Adrenal gland (tissue), 12 donors: ENCODE results near the gene ARL6IP1. TPM values are rescaled to one million over a fixed set of nuclear protein-coding genes. Genes with fewer than 3 reads are reported as not detected.
"Not testable (repeated sequence)": the region's sequence is repeated elsewhere in the genome, so short reads cannot be mapped to it uniquely, and the experiment has no call there.

ENCODE experiments used
- DNase-seq, 7 donors: peaks; one replicate each; pipeline ENCODE4 v3.0.0-alpha.2; 2019 to 2020
- H3K27ac ChIP-seq, 5 donors: fragments of 200-600 bp; sonication (generic) in 4 of 5; 1 replicate in 3 of 5; 2 replicates in 2 of 5; pipeline versions ENCODE4 v1.5.1 to v1.8.0; 2016 to 2020; ENCODE audit warnings: mild to moderate bottlenecking in 1 of 5
- H3K27me3 ChIP-seq: fragments of 200-600 bp; 2 replicates; pipeline ENCODE4 v1.8.0; 2021
- H3K36me3 ChIP-seq, 2 donors: fragments of 200-600 bp; replicated peaks in 1 of 2; 1 replicate in 1 of 2; 2 replicates in 1 of 2; pipeline versions ENCODE4 v1.5.1 to v1.8.0; 2018 to 2022
- H3K4me1 ChIP-seq, 2 donors: fragments of 200-600 bp; replicated peaks in 1 of 2; 1 replicate in 1 of 2; 2 replicates in 1 of 2; pipeline versions ENCODE4 v1.5.1 to v1.8.0; 2018 to 2021
- H3K4me3 ChIP-seq, 4 donors: fragments of 200-600 bp; sonication (generic) in 3 of 4; one replicate each; pipeline ENCODE4 v1.5.1; 2016 to 2018
- H3K9me3 ChIP-seq, 3 donors: fragments of 200-600 bp; sonication (generic) in 1 of 3; replicated peaks in 1 of 3; 1 replicate in 2 of 3; 2 replicates in 1 of 3; pipeline versions ENCODE4 v1.5.1 to v1.8.0; 2016 to 2021
- POLR2A ChIP-seq, 2 donors: fragments of 450-650 bp; IDR thresholded peaks; one replicate each; pipeline ENCODE4 v1.6.1; 2017; ENCODE audit warnings: antibody characterized with exemption in 2 of 2, mild to moderate bottlenecking in 2 of 2, moderate library complexity in 1 of 2
- WGBS, 4 donors: extraction: QIAGEN DNeasy Blood & Tissue Kit in 2 of 4; methylation state at CpG; one replicate each; pipeline versions ENCODE4 v1.1.5 to v1.1.7; 2013 to 2017; 5-methylcytosine and 5-hydroxymethylcytosine counted together
- intact Hi-C, 2 donors: fragments of 100-400 bp; cut with DNase I; formaldehyde crosslinking; loops; one replicate each; pipeline versions ENCODE4 v1.14.1 to v1.15.0; 2022 to 2023
- polyA plus RNA-seq, 3 donors: library from polyadenylated mRNA; stranded (reverse); fragments of 200-250 nt in 2 of 3; fragments of 350-450 nt in 1 of 3; fragmentation: Illumina TruSeq in 1 of 3; extraction: RNeasy Lipid Tissue Mini Kit (QIAGEN cat#74804) in 1 of 3; gene quantifications; one replicate each; pipeline ENCODE4 v1.2.3, GENCODE V29; 2013 to 2014
- total RNA-seq, 9 donors: library from RNA; depleted of rRNA in 4 of 9; stranded (reverse); fragments of >200 nt in 4 of 9; fragments of 120-200 nt in 1 of 9; fragmentation: NEBNext Ultra II Directional in 1 of 9; extraction: Animal tissue kit (Norgen Biotek cat#: 25700) in 1 of 9; gene quantifications; one replicate each; pipeline versions ENCODE4 v1.1.0 to v1.2.4, GENCODE V29; 2013 to 2023
- TF ChIP-seq, protein P1 (sequence below), 6 experiments: fragments of 450-650 bp in 4 of 6; fragments of 200-600 bp in 2 of 6; sonication (generic) in 1 of 6; IDR thresholded peaks; 1 replicate in 5 of 6; 2 replicates in 1 of 6; pipeline versions ENCODE4 v1.5.1 to v1.8.0; 2016 to 2021; ENCODE audit warnings: antibody characterized with exemption in 6 of 6, mild to moderate bottlenecking in 2 of 6, moderate library complexity in 1 of 6
- donor health status: healthy with polysubstance abuse.
- donor health status: Bipolar disorder and iron deficiency.
- donor health status: DM: yes; HTN: yes; CAD: no.
- donor health status: DM: no; HTN: no; CAD: no.
- donor health status: DM: no; HTN: no; CAD: no.
- donor health status: DM: yes; HTN: yes; CAD: no.

Gene ARL6IP1
- total and polyA plus RNA-seq, 12 donors, result 55.3 to 439 (median 227) TPM

DNA sequence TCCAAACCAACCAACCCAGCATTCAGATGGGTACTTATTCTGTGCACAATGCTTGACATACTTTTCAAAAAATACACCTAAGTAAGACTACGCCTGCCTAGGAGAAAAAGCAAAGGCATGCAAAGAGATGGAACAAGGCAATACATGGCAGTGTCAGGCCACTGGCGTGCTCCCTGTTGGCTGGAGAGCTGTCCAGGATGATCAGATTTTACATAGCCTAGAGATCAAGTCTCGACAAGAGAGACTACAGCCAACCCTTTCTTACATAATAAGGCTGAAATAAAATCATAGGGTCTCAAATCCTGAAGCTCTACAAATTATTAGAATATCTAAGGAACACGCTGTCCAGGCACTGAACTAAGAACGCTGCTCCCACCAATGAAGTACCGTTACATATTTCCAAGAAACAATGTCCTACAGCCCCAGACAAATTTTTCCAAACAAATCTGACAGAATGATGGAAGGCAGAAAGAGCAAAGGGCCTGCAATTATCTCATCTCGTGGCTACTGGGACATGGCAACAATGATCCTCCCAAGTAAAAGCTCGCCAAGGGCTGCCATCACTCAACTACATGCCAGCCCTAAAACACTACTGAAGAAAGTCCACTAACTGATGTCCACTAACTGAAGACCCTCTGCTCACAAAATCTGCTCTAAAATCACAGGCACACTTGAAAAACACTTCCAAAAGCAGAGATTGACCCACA is 16.3 kb downstream of the ARL6IP1 start:
- WGBS, 4 donors, result 59 to 65% (median 62%) methylated on average over 8 of the region's 8 CpGs
- Histone ChIP-seq H3K9me3 (no peaks in the 10 kb centered on the region), H3K27ac (peak overlapping the region in 1 of 5 donors; percentile 26), H3K27me3 (no peaks in the 10 kb centered on the region), H3K4me1 (peaks cover 26 to 50% of the 10 kb centered on the region in 2 donors), H3K36me3 (peaks cover 0 to 66% of the 10 kb centered on the region in 2 donors), H3K4me3 (no peak overlapping the region)
- TF ChIP-seq, protein P1, sequence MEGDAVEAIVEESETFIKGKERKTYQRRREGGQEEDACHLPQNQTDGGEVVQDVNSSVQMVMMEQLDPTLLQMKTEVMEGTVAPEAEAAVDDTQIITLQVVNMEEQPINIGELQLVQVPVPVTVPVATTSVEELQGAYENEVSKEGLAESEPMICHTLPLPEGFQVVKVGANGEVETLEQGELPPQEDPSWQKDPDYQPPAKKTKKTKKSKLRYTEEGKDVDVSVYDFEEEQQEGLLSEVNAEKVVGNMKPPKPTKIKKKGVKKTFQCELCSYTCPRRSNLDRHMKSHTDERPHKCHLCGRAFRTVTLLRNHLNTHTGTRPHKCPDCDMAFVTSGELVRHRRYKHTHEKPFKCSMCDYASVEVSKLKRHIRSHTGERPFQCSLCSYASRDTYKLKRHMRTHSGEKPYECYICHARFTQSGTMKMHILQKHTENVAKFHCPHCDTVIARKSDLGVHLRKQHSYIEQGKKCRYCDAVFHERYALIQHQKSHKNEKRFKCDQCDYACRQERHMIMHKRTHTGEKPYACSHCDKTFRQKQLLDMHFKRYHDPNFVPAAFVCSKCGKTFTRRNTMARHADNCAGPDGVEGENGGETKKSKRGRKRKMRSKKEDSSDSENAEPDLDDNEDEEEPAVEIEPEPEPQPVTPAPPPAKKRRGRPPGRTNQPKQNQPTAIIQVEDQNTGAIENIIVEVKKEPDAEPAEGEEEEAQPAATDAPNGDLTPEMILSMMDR (IDR thresholded peaks at IDR 0.05), result no peak
- TF ChIP-seq POLR2A (IDR thresholded peaks at IDR 0.05), result no peak
- DNase-seq, result peak in 1 of 7 donors; percentile 36
- intact Hi-C loops, result no loop called here

DNA sequence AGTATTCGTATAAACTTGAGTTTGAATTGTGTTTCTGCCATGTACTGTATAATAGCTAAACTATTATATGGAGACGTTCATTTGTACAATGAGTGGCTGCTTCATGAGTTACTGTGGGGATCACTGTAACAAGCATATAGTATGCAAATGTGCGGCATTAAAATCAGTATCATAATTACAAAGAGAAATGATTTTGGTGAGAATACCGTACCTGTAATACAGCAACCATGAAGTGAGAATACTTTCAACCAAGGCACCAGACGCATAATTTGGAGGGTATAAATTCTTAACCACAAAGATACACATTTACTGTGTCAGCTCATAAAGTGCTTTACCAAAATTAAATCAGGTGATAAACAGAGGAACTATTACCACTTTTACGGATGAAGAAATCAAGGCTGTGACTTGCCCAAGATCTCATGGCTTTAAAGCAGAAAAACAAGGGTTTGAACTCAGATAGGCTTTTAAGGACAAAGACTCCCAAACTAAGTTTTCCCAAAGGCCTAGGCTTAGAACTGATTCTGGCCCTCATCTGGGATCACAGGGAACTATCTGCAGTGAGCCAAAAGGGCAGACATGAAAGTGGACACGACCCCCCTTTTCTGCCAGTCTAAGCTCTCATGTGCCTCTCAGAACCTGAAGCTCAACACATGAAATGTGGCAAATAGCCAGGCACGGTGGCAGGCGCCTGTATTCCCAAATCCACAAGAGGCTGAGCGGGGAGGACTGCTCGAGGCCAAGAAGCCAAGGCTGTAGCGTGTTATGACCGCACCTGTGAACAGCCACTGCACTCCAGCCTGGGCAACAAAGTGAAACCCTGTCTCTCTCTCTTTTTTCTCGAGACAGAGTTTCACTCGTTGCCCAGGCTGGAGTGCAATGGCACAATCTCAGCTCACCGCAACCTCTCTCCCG is 17.7 kb downstream of the ARL6IP1 start:
- 84 to 87% (median 85%) methylated on average over 16 to 17 of the region's 17 CpGs for WGBS, 4 donors
- Histone ChIP-seq H3K4me3 (no peak overlapping the region), H3K36me3 (peaks cover 0 to 64% of the 10 kb centered on the region in 2 donors), H3K4me1 (peaks cover 21 to 44% of the 10 kb centered on the region in 2 donors), H3K27me3 (no peaks in the 10 kb centered on the region), H3K9me3 (no peaks in the 10 kb centered on the region), H3K27ac (no peak overlapping the region)
- no peak for DNase-seq
- no peak for TF ChIP-seq POLR2A (IDR thresholded peaks at IDR 0.05)
- TF ChIP-seq, protein P1 (IDR thresholded peaks at IDR 0.05), result no peak
- intact Hi-C loops, result no loop called here

DNA sequence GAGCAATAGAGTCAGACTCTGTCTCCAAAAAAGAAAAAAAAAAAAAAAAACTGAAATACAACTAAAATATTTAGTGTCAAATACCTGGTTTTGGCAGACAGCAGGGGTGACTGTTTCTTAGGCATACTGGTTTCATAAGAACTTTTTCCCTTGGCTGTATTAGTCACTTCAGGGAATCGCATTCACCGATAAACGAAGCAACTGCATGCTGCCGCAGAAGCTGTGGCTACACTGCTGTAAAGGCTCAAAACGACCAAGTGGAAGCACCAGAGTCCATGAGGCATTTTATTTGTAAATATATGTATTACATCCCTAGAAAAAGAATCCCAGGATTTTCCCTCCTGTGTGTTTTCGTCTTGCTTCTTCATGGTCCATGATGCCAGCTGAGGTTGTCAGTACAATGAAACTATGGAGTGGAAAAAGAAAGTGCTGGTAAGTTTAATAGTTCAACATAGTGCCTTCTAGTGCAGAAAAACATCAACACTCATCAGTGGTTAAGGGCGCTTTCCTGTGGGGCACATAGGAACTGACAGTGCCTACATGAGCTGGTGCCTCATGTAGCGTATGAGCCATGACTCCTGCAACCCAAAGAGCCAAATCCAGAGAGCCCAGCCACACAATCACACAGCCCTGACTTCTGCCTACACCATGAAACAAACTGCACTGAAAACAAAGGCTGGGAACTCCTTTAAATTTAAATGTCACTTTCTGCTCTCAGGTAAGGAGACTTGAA is 18.5 kb downstream of the ARL6IP1 start:
- H3K27me3 ChIP-seq, result no peaks in the 10 kb centered on the region
- no peak overlapping the region for H3K4me3 ChIP-seq
- WGBS, 4 donors, result 88 to 93% (median 92%) methylated on average over 8 of the region's 8 CpGs
- H3K36me3 ChIP-seq, result peaks cover 0 to 56% of the 10 kb centered on the region in 2 donors
- H3K4me1 ChIP-seq, result peaks cover 13 to 35% of the 10 kb centered on the region in 2 donors
- H3K27ac ChIP-seq, result no peak overlapping the region
- intact Hi-C loops, result no loop called here
- no peak for DNase-seq
- no peak for TF ChIP-seq POLR2A (IDR thresholded peaks at IDR 0.05)
- TF ChIP-seq, protein P1 (IDR thresholded peaks at IDR 0.05), result no peak
- no peaks in the 10 kb centered on the region for H3K9me3 ChIP-seq

DNA sequence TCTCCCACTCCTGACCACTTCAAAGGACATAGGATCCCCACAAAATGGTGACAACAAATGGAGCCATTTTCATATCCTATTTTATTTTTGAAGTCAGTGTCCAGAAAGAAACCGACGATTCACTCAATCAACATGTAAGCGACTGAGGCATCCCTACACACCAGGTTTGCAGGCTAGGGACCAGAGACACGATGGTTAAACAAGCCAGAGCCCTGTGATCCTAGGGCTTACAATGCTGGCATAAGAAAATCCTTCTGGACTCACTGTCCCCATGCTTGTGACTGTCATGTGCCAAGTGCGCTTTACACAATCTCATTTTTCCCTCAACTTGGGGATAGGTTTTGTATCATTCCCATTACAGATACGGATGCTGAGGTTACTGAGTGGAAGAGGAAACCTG is 20.1 kb downstream of the ARL6IP1 start:
- H3K27ac ChIP-seq, H3K9me3 ChIP-seq, H3K4me3 ChIP-seq, H3K27me3 ChIP-seq, DNase-seq, intact Hi-C loops: not testable (repeated sequence)
- peaks cover 0 to 40% of the 10 kb centered on the region in 2 donors for H3K36me3 ChIP-seq
- WGBS, 4 donors, result 89 to 100% (median 92%) methylated on average over 1 to 6 of the region's 6 CpGs; no CpG with 5 or more reads in 1 of the 4 donors
- peaks cover 9 to 19% of the 10 kb centered on the region in 2 donors for H3K4me1 ChIP-seq

DNA sequence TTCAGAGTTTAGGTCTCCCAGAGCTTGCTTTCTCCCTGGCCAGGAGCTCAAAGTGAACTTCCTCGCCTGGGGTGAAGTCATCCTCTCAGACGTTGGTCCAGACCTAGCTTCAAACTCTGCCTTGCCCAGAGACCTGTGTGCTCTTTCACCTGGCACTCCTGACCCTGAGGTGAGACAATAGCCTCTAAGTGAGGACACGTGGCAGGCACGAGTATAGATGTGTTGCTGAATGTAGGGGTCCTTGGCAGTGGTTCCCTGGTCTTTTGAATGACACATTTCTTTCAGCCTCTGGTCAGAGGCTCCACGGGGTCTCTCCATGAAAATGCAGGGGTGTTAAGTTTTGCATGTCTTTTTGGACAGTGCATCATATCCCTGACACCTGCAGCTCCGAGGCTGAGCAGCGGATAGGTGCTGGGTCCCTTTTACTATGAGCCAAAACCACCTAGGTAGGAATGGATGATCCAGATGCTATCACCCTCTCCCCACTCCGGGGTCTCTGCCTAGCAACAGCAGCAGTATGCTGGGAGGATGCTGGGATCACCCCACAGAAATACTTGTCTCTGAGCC is 20.8 kb downstream of the ARL6IP1 start:
- H3K27ac ChIP-seq, H3K9me3 ChIP-seq, H3K27me3 ChIP-seq, intact Hi-C loops, H3K4me3 ChIP-seq, DNase-seq: not testable (repeated sequence)
- peaks cover 7 to 12% of the 10 kb centered on the region in 2 donors for H3K4me1 ChIP-seq
- peaks cover 0 to 33% of the 10 kb centered on the region in 2 donors for H3K36me3 ChIP-seq
- WGBS, 4 donors, result 69 to 100% (median 70%) methylated on average over 2 to 8 of the region's 8 CpGs

DNA sequence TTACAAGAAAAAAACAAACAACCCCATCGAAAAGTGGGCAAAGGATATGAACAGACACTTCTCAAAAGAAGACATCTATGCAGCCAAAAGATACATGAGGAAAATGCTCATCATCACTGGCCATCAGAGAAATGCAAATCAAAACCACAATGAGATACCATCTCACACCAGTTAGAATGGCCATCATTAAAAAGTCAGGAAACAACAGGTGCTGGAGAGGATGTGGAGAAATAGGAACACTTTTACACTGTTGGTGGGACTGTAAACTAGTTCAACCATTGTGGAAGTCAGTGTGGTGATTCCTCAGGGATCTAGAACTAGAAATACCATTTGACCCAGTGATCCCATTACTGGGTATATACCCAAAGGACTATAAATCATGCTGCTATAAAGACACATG is 23.7 kb downstream of the ARL6IP1 start:
- H3K27me3 ChIP-seq, H3K4me1 ChIP-seq, intact Hi-C loops, DNase-seq, H3K9me3 ChIP-seq, H3K4me3 ChIP-seq, H3K27ac ChIP-seq, H3K36me3 ChIP-seq: not testable (repeated sequence)
- WGBS, 4 donors, result 86 to 100% (median 100%) methylated on average over 1 of the region's 1 CpG

DNA sequence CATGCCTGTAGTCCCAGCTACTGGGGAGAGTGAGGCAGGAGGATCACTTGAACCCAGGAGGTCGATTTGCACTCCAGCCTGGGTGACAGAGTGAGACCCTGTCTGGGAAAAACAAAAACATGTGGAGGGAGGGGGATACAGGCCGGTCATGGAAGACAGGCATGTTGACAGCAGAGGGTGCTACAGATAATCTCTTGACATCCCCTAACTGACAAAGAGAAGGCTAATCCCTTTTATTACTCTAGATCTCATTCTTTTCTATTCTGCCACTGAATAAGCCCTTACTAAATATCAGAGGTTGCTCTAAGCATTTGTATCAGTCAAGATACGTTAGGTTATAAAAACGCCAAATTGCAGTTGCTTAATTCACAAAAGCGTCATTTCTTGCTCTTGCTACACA is 25.0 kb downstream of the ARL6IP1 start:
- H3K36me3 ChIP-seq, DNase-seq, H3K27me3 ChIP-seq, H3K9me3 ChIP-seq, H3K27ac ChIP-seq, H3K4me1 ChIP-seq, intact Hi-C loops, H3K4me3 ChIP-seq: not testable (repeated sequence)
- WGBS, 4 donors, result 68 to 81% (median 77%) methylated on average over 5 of the region's 5 CpGs
